Left ventricle myocardium inferior (tissue), 1 donor: ENCODE data around the gene MEIOSIN. TPM values are rescaled to one million over a fixed set of nuclear protein-coding genes. Genes with fewer than 3 reads are reported as not detected.

Source experiments
- DNase-seq: peaks from one replicate; pipeline ENCODE4 v3.0.0-alpha.2; 2020
- H3K27ac ChIP-seq: fragments of 200-600 bp; replicated peaks from 2 replicates; pipeline ENCODE4 v1.8.0; 2021
- H3K27me3 ChIP-seq: fragments of 200-600 bp; 2 replicates; pipeline ENCODE4 v1.8.0; 2021; ENCODE audit warnings: low read depth
- H3K36me3 ChIP-seq: fragments of 200-600 bp; 2 replicates; pipeline ENCODE4 v1.8.0; 2021
- H3K4me1 ChIP-seq: fragments of 200-600 bp; 2 replicates; pipeline ENCODE4 v1.8.0; 2021
- H3K4me3 ChIP-seq: fragments of 200-600 bp; 2 replicates; pipeline ENCODE4 v1.8.0; 2021; ENCODE audit warnings: mild to moderate bottlenecking, moderate library complexity
- H3K9me3 ChIP-seq: fragments of 200-600 bp; replicated peaks from 2 replicates; pipeline ENCODE4 v1.8.0; 2021
- intact Hi-C: fragments of 100-400 bp; cut with micrococcal nuclease; formaldehyde crosslinking; loops from one replicate; pipeline ENCODE4 v1.11.0; 2022
- total RNA-seq: library from RNA; stranded (reverse); fragmentation: NEBNext Ultra II Directional; extraction: Animal tissue kit (Norgen Biotek cat#: 25700); gene quantifications from one replicate; pipeline ENCODE4 v1.2.1, GENCODE V29; 2021
- TF ChIP-seq, protein P1 (sequence below): fragments of 200-600 bp; IDR thresholded peaks from 2 replicates; pipeline ENCODE4 v1.8.0; 2021; ENCODE audit warnings: antibody characterized with exemption, mild to moderate bottlenecking, borderline replicate concordance
- donor health status: DM: no; HTN: yes; CAD: no; lungs with severe emphysema.

The MEIOSIN gene
- total RNA-seq, 1 donor from 2014 or later = not detected

- no peak for DNase-seq
- H3K4me1 ChIP-seq = peaks cover 69% of the 10 kb centered on the region
- intact Hi-C loops = no loop called here
These were observed 33.1 kb downstream of the MEIOSIN start for GRCh38 chr19:45766296-45766868.

GRCh38 chr19:45766869-45767346, 33.7 kb downstream of the MEIOSIN start:
- TF ChIP-seq, protein P1, sequence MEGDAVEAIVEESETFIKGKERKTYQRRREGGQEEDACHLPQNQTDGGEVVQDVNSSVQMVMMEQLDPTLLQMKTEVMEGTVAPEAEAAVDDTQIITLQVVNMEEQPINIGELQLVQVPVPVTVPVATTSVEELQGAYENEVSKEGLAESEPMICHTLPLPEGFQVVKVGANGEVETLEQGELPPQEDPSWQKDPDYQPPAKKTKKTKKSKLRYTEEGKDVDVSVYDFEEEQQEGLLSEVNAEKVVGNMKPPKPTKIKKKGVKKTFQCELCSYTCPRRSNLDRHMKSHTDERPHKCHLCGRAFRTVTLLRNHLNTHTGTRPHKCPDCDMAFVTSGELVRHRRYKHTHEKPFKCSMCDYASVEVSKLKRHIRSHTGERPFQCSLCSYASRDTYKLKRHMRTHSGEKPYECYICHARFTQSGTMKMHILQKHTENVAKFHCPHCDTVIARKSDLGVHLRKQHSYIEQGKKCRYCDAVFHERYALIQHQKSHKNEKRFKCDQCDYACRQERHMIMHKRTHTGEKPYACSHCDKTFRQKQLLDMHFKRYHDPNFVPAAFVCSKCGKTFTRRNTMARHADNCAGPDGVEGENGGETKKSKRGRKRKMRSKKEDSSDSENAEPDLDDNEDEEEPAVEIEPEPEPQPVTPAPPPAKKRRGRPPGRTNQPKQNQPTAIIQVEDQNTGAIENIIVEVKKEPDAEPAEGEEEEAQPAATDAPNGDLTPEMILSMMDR = no peak
- Histone ChIP-seq H3K27ac (peak overlapping the region; percentile 93), H3K36me3 (peaks cover 3% of the 10 kb centered on the region), H3K27me3 (no peaks in the 10 kb centered on the region), H3K9me3 (no peaks in the 10 kb centered on the region), H3K4me1 (peaks cover 73% of the 10 kb centered on the region), H3K4me3 (peak overlapping the region; percentile 85)
- no peak for DNase-seq
- intact Hi-C loops = no loop called here

More at GRCh38 chr19:45766296-45766868, 33.1 kb downstream of the MEIOSIN start:
- Histone ChIP-seq H3K27me3 (no peaks in the 10 kb centered on the region), H3K36me3 (no peaks in the 10 kb centered on the region), H3K4me3 (peak overlapping the region; percentile 85), H3K9me3 (no peaks in the 10 kb centered on the region), H3K27ac (peak overlapping the region; percentile 93)
- TF ChIP-seq, protein P1 = no peak

DNA sequence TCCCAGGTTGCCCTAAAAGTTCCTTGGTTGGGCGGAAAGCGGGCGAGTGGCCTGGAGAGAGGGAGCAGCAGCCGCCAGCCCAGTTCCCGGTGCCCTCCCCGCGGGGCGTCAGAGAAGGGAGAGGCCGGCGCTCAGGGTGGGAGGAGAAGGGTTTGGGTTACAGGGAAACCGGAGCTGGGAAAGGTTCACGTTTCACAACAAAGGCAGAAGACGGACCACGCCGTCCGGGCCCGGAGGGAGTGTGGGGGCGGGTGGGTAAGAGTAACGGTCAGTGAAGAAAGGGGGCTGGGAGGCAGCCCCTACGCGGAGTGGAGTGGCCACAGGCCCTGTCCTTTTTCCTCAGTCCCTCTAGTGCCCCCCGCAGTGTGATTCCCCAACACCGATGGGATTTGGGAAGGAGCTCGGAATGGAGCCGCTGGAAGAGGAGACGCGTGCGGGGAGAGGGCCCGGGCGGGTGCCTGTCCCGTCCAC, 34.2 kb downstream of the MEIOSIN start:
- peaks cover 7% of the 10 kb centered on the region for H3K36me3 ChIP-seq
- TF ChIP-seq, protein P1 = no peak
- intact Hi-C loops = no loop called here
- DNase-seq = peak; percentile 81
- H3K9me3 ChIP-seq = no peaks in the 10 kb centered on the region
- H3K4me1 ChIP-seq = peaks cover 73% of the 10 kb centered on the region
- H3K4me3 ChIP-seq = peak overlapping the region; percentile 85
- H3K27me3 ChIP-seq = no peaks in the 10 kb centered on the region
- peak overlapping the region; percentile 93 for H3K27ac ChIP-seq

DNA sequence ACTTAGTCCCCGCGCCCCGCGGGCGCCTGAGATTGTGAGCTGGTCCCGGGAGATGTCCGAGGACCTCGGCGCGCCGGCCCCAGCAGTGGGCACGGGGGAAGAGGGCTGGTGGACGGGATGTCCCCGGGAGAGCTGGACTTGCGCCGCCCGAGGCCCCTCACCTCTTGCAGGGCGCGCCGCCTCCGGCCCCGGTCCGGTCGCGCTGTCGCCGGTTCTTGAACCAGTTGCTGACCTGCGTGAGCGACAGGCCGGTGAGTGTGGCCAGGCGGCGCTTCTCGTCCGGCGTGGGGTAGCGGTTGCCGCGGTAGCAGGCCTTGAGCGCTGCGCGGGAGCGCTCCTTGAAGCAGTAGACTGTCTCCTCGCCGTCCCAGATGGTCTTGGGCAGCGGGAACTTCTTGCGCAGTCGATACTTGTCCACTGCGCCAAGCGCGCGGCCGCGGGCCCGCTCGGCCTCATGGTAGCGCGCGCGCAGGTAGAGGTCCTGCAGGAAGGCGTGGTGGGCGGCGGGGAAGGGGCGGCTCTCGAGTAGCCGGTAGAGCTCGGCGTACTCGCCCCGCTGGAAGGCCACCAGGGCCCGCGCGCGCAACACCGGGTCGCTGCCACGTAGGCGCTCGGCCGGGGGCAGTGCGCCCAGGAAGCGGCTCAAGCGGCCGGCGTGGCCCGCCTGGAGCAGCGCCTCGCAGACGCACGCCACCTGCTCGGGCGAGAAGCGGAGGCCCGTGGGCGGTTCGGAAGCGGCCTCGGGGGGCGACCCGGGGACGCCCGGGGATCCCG, 34.8 kb downstream of the MEIOSIN start:
- Histone ChIP-seq H3K4me1 (peaks cover 73% of the 10 kb centered on the region), H3K9me3 (no peaks in the 10 kb centered on the region), H3K36me3 (peaks cover 13% of the 10 kb centered on the region), H3K27me3 (no peaks in the 10 kb centered on the region), H3K4me3 (peak overlapping the region; percentile 85), H3K27ac (peak overlapping the region; percentile 93)
- intact Hi-C loops = no loop called here
- DNase-seq = peak; percentile 76
- TF ChIP-seq, protein P1 = no peak

GRCh38 chr19:45768655-45768983, 35.4 kb downstream of the MEIOSIN start:
- peaks cover 19% of the 10 kb centered on the region for H3K36me3 ChIP-seq
- no peaks in the 10 kb centered on the region for H3K27me3 ChIP-seq
- peaks cover 70% of the 10 kb centered on the region for H3K4me1 ChIP-seq
- TF ChIP-seq, protein P1 = no peak
- H3K27ac ChIP-seq = peak overlapping the region; percentile 93
- DNase-seq = peak; percentile 63
- intact Hi-C loops = no loop called here
- no peaks in the 10 kb centered on the region for H3K9me3 ChIP-seq
- H3K4me3 ChIP-seq = peak overlapping the region; percentile 85
